HepG2 (cell line): ENCODE data around the gene GPR25. TPM values are rescaled to one million over a fixed set of nuclear protein-coding genes. Genes with fewer than 3 reads are reported as not detected.

Experiments used
- ARID4A ChIP-seq: sonication (generic); formaldehyde crosslinking; IDR thresholded peaks from 2 replicates; pipeline ENCODE4 v1.5.0; 2020; ENCODE audit warnings: mild to moderate bottlenecking, missing genetic modification reagents, borderline replicate concordance
- FOXO1 ChIP-seq: sonication (generic); formaldehyde crosslinking; IDR thresholded peaks from 2 replicates; pipeline ENCODE4 v1.4.0; 2020; ENCODE audit warnings: missing genetic modification reagents
- HHEX ChIP-seq: IDR thresholded peaks from 2 replicates; pipeline ENCODE4 v1.6.1; 2016; ENCODE audit warnings: control low read depth
- NKX3-1 ChIP-seq: sonication (generic); formaldehyde crosslinking; IDR thresholded peaks from 2 replicates; pipeline ENCODE4 v1.5.0; 2020; ENCODE audit warnings: missing genetic modification reagents
- PTBP1 ChIP-seq: fragments of 200-400 bp; formaldehyde crosslinking; IDR thresholded peaks from 2 replicates; pipeline ENCODE4 v1.6.1; 2018; ENCODE audit warnings: low read length, low read depth; ENCODE audit not compliant: poor library complexity, severe bottlenecking
- THAP11 ChIP-seq: IDR thresholded peaks from 2 replicates; pipeline ENCODE4 v1.6.1; 2016; ENCODE audit warnings: missing biosample characterization, missing genetic modification reagents
- ZBTB26 ChIP-seq: IDR thresholded peaks from 2 replicates; pipeline ENCODE4 v1.6.1; 2016; ENCODE audit warnings: missing compliant biosample characterization, missing genetic modification reagents, borderline replicate concordance
- ZBTB34 ChIP-seq: sonication (generic); formaldehyde crosslinking; IDR thresholded peaks from 2 replicates; pipeline ENCODE4 v1.8.0; 2022; ENCODE audit warnings: mild to moderate bottlenecking, missing genetic modification reagents
- ZBTB46 ChIP-seq: sonication (generic); formaldehyde crosslinking; IDR thresholded peaks from 2 replicates; pipeline ENCODE4 v1.4.0; 2020; ENCODE audit warnings: mild to moderate bottlenecking, missing genetic modification reagents, borderline replicate concordance
- ZNF225 ChIP-seq: sonication (generic); formaldehyde crosslinking; IDR thresholded peaks from 2 replicates; pipeline ENCODE4 v1.4.0; 2020; ENCODE audit warnings: mild to moderate bottlenecking, missing genetic modification reagents
- ZNF230 ChIP-seq: sonication (generic); formaldehyde crosslinking; IDR thresholded peaks from 2 replicates; pipeline ENCODE4 v1.4.0; 2020; ENCODE audit warnings: mild to moderate bottlenecking, missing genetic modification reagents
- ZNF335 ChIP-seq: sonication (generic); formaldehyde crosslinking; IDR thresholded peaks from 2 replicates; pipeline ENCODE4 v1.4.0; 2020; ENCODE audit warnings: missing genetic modification reagents
- ZNF564 ChIP-seq: sonication (generic); formaldehyde crosslinking; IDR thresholded peaks from 2 replicates; pipeline ENCODE4 v1.8.1; 2023; ENCODE audit warnings: mild to moderate bottlenecking, missing genetic modification reagents
- ZNF614 ChIP-seq: IDR thresholded peaks from 2 replicates; pipeline ENCODE4 v1.6.1; 2018; ENCODE audit warnings: missing biosample characterization, missing genetic modification reagents, inconsistent platforms, borderline replicate concordance
- polyA plus RNA-seq, 8 experiments: library from polyadenylated mRNA; depleted of rRNA in 3 of 8; stranded (reverse) in 7 of 8; unstranded in 1 of 8; fragments of >200 nt; fragmentation: Illumina TruSeq in 4 of 8; extraction: Trizol in 4 of 8; gene quantifications; 2 replicates each; pipeline versions ENCODE4 v1.2.1 to v1.2.3, GENCODE V29; 2011 to 2016; ENCODE audit warnings: low read depth in 4 of 8, missing spikeins in 1 of 8, mixed read lengths in 1 of 8; ENCODE audit not compliant: insufficient read depth in 1 of 8
- total RNA-seq, 5 experiments: library from RNA; depleted of rRNA; stranded (reverse); fragments of >200 nt; fragmentation: Illumina TruSeq; extraction: Trizol; gene quantifications; 2 replicates each; pipeline ENCODE4 v1.2.3, GENCODE V29; 2016; ENCODE audit warnings: low read depth in 1 of 5
- TF ChIP-seq, protein P1 (sequence below): sonication (generic); formaldehyde crosslinking; IDR thresholded peaks from 2 replicates; pipeline ENCODE4 v1.4.0; 2020; ENCODE audit warnings: missing genetic modification reagents

GPR25 gene
- total and polyA plus RNA-seq, 2 of the 13 experiments (the other 11 are each of a cell fraction or from before 2014, with no cell fraction given): not detected

- peak; percentile 87 for TF ChIP-seq ZBTB34 (CRISPR knock-in tag)
- TF ChIP-seq FOXO1 (CRISPR knock-in tag): peak; percentile 77
- TF ChIP-seq, protein P1, sequence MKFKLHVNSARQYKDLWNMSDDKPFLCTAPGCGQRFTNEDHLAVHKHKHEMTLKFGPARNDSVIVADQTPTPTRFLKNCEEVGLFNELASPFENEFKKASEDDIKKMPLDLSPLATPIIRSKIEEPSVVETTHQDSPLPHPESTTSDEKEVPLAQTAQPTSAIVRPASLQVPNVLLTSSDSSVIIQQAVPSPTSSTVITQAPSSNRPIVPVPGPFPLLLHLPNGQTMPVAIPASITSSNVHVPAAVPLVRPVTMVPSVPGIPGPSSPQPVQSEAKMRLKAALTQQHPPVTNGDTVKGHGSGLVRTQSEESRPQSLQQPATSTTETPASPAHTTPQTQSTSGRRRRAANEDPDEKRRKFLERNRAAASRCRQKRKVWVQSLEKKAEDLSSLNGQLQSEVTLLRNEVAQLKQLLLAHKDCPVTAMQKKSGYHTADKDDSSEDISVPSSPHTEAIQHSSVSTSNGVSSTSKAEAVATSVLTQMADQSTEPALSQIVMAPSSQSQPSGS (CRISPR knock-in tag): peak; percentile 74; the same call in 1 of the 2 replicates
- peak; percentile 77 for TF ChIP-seq THAP11 (CRISPR knock-in tag)
- TF ChIP-seq ZBTB46 (CRISPR knock-in tag): no peak
- peak; percentile 31; the same call in 1 of the 2 replicates for TF ChIP-seq ARID4A
- TF ChIP-seq ZNF614 (CRISPR knock-in tag): peak; percentile 38; the same call in 1 of the 2 replicates
- TF ChIP-seq HHEX (CRISPR knock-in tag): no peak
- TF ChIP-seq ZNF225 (CRISPR knock-in tag): no peak
- no peak for TF ChIP-seq NKX3-1 (CRISPR knock-in tag)
- no peak for TF ChIP-seq ZNF564
- 0 out of 2 replicates have a peak, but pooled peaks have one; percentile 41 for TF ChIP-seq ZNF230
- TF ChIP-seq ZBTB26 (CRISPR knock-in tag): peak; percentile 79; the same call in 1 of the 2 replicates
- peak; percentile 47; the same call in 1 of the 2 replicates for TF ChIP-seq ZNF335 (CRISPR knock-in tag)
- TF ChIP-seq PTBP1: no peak
These were observed 23.9 kb downstream of the GPR25 start (continued) for GRCh38 chr1:200896531-200897196.
